ENCODE results near the gene IHH.

The IHH gene

GRCh38 chr2:219019436-219019835 is 41.3 kb downstream of the IHH start:
- DNase-seq (ENCODE audit: low spot score), result no peak

GRCh38 chr2:219018726-219019125 is 42.0 kb downstream of the IHH start:
- DNase-seq (ENCODE audit: low spot score), result no peak

GRCh38 chr2:219018286-219018685 is 42.4 kb downstream of the IHH start:
- no peak for DNase-seq (ENCODE audit: low spot score)

GRCh38 chr2:219017201-219017931 is 43.4 kb downstream of the IHH start:
- DNase-seq (ENCODE audit: low spot score), result no peak

- DNase-seq (ENCODE audit: low spot score), result no peak
Observed at GRCh38 chr2:219016721-219017120, 44.0 kb downstream of the IHH start.

GRCh38 chr2:219010873-219011272 is 49.8 kb downstream of the IHH start:
- DNase-seq (ENCODE audit: low spot score), result no peak

GRCh38 chr2:219010162-219010756 is 50.5 kb downstream of the IHH start:
- no peak for DNase-seq (ENCODE audit: low spot score)

- no peak for DNase-seq (ENCODE audit: low spot score)
Observed at GRCh38 chr2:219009294-219009693, 51.4 kb downstream of the IHH start.

All from kidney capillary endothelial cell (primary cell).